NCI-H187 (cell line): ENCODE results near the gene ASGR2.
"Not testable (repeated sequence)": the region's sequence is repeated elsewhere in the genome, so short reads cannot be mapped to it uniquely, and the experiment has no call there.

Source experiments
- DNase-seq, 2 experiments: peaks; one replicate each; lab custom pipeline; 2025; lab: John Stamatoyannopoulos, UW

ASGR2 gene

GRCh38 chr17:7098802-7099459 is 15.7 kb downstream of the ASGR2 start:
- DNase-seq: no peak

- DNase-seq: no peak
Observed at GRCh38 chr17:7097940-7098339, 16.7 kb downstream of the ASGR2 start.

- no peak for DNase-seq
Observed at GRCh38 chr17:7095625-7096024, 19.0 kb downstream of the ASGR2 start.

- DNase-seq: no peak
Observed at GRCh38 chr17:7094652-7095019, 20.0 kb downstream of the ASGR2 start.

- DNase-seq: not testable (repeated sequence)
Observed at GRCh38 chr17:7091311-7092005, 23.2 kb downstream of the ASGR2 start.

- DNase-seq: not testable (repeated sequence)
Observed at GRCh38 chr17:7089570-7089969, 25.1 kb downstream of the ASGR2 start.

GRCh38 chr17:7088442-7088841 is 26.2 kb downstream of the ASGR2 start:
- DNase-seq: not testable (repeated sequence)

GRCh38 chr17:7084088-7084487 is 30.5 kb downstream of the ASGR2 start:
- no peak for DNase-seq

GRCh38 chr17:7083592-7083991 is 31.0 kb downstream of the ASGR2 start:
- no peak for DNase-seq

GRCh38 chr17:7081341-7082062 is 33.1 kb downstream of the ASGR2 start:
- DNase-seq: no peak

GRCh38 chr17:7080456-7081041 is 34.1 kb downstream of the ASGR2 start:
- no peak for DNase-seq

- DNase-seq: no peak
Observed at GRCh38 chr17:7079581-7080455, 34.8 kb downstream of the ASGR2 start, which contains the start of gene CLEC10A. TSS of gene CLEC10A (minus strand) at chr17:7080251. CDS start at chr17:7078812, 1,439 bp downstream.

- DNase-seq: no peak
Observed at GRCh38 chr17:7078711-7079110, 35.9 kb downstream of the ASGR2 start.

GRCh38 chr17:7077911-7078546 is 36.6 kb downstream of the ASGR2 start:
- no peak for DNase-seq

- no peak for DNase-seq
Observed at GRCh38 chr17:7074931-7075330, 39.7 kb downstream of the ASGR2 start.

- no peak for DNase-seq
Observed at GRCh38 chr17:7072406-7072805, 42.2 kb downstream of the ASGR2 start.

GRCh38 chr17:7070712-7071111 is 43.9 kb downstream of the ASGR2 start:
- no peak for DNase-seq

GRCh38 chr17:7068268-7068667 is 46.4 kb downstream of the ASGR2 start:
- no peak for DNase-seq

- no peak for DNase-seq
Observed at GRCh38 chr17:7067198-7067597, 47.4 kb downstream of the ASGR2 start.

- no peak for DNase-seq
Observed at GRCh38 chr17:7064261-7064660, 50.4 kb downstream of the ASGR2 start.

- no peak for DNase-seq
Observed at GRCh38 chr17:7063518-7064094, 51.0 kb downstream of the ASGR2 start.
